Hematopoietic multipotent progenitor cell treated with erythropoietin and hydrocortisone succinate and interleukin-3 and kit ligand, for 15 days (in vitro differentiated cells): ENCODE results near the gene RPS10.

Source experiments
- DNase-seq: peaks from one replicate; pipeline ENCODE4 v3.0.0-alpha.2; 2015; ENCODE audit warnings: low spot score

Gene RPS10

GRCh38 chr6:34370361-34370760 is 55.5 kb downstream of the RPS10 start:
- no peak for DNase-seq

- no peak for DNase-seq
Measured at GRCh38 chr6:34369385-34369784, 56.5 kb downstream of the RPS10 start.
